ENCODE results near the gene CMSS1. TPM values are rescaled to one million over a fixed set of nuclear protein-coding genes. Genes with fewer than 3 reads are reported as not detected.

Gene CMSS1
- total RNA-seq, 1 experiment from 2014 or later: 77.8 TPM

- no peak for DNase-seq (ENCODE audit: extremely low read depth, low read depth)
Observed at GRCh38 chr3:99954914-99955644, 137.4 kb downstream of the CMSS1 start.

DNA sequence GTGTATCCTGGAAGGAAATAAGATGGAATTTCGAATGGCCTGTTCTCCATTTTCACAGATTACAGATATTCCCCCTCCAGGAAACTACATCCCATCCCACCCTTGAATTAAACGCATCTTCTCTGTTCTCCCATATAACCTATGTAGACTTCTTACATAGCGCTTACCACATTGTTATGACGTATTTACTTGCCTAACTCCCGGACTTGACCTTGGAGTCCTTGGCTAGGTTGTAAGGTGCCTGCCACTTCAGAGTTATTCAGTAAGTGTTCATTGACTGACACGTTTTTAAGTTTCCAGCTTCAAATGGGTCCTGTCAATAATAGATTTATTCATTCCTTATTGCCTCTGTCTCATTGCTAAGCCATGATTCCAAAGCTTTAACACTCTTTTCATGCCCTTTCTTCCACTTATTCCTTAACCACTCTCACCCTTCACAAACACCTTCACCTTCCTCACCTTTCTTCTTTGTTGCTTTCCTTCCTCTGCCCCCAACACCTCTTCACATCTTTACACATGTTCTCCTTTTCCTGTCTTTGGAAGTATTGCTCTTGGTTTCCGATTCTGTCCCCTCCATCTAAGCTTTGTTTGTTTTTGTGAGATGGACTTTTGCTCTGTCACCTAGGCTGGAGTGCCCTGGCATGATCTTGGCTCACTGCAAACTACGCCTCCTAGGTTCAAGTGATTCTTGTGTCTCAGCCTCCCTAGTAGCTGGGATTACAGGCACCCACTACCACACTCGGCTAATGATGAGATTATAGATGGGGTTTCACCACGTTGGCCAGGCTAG, 138.3 kb downstream of the CMSS1 start:
- DNase-seq (ENCODE audit: extremely low read depth, low read depth): no peak

- DNase-seq (ENCODE audit: extremely low read depth, low read depth): no peak
Observed at GRCh38 chr3:99957151-99957796, 139.6 kb downstream of the CMSS1 start.

- DNase-seq (ENCODE audit: extremely low read depth, low read depth): no peak
Observed at GRCh38 chr3:99958222-99958912, 140.7 kb downstream of the CMSS1 start.

DNA sequence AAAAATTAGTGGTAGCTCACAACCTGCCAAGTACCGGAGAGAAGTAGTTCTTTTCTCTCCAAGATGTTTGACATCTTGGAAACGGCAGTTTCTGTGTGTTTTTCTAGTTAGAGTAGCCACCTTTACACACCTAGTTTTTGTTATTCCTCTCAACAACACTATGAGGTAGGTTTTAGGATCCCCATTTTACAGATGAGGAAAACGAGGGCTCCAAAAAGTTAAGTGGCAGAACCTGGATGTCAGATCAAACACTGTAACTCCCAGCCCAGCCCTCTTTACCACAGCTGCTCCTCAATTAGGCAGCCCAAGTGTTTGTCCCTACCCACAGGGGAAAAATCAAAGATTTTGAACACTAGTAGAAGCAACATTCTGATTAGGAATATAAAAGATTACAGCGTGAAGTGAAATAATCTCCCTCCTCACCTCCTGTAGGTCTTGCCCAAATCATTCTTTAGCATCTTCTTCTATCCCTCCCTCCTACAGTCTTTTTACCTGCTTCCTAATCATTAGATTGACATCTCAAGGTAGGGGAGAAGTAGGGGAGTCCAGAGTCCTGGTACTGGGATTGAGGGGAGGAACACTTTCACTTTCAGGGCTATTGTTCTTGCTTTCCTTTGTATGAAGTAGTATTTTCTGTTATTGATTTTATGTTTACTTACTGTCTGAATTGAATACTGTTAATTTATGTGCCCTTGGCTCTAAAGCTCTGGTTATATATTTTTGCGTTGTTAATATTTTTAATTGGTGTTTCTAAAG, 142.6 kb downstream of the CMSS1 start:
- DNase-seq (ENCODE audit: extremely low read depth, low read depth): no peak

- DNase-seq (ENCODE audit: extremely low read depth, low read depth): no peak
Observed at GRCh38 chr3:99960941-99961340, 143.3 kb downstream of the CMSS1 start.

DNA sequence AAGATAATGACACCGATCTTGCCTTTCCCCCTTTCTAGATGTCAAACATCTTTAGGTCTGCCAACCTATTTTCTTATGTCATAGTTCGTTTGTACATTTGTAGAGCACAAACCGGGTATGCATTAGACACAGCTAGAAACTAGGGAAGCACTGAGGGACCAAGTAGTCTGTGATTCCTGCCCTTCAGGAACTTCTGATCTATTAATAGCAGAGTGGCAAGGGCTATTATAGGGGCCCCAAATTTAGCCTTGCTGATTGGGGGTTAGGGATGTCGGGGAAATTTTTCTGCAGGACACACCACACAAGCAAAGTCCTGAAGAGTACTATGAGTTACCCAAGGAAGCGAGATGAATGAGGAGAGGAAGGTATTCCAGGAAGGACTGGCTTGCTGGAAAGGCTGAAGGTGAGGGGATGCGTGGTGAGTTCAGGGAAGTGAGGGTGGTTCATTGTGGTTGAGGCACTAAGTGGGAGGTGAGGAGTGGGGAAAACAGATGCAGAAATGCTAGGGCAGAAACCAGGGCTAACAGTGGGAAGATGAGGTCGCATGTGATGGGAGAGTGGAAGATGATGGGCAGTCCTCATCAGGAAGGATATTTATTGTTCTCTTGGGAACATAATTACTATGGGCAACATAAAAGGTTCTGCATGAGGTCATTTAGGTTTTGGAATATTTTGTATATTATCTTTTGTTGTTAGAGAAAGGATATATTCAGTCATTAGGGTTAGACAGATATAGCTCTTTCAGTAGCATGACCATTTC, 144.3 kb downstream of the CMSS1 start:
- no peak for DNase-seq (ENCODE audit: extremely low read depth, low read depth)

- DNase-seq (ENCODE audit: extremely low read depth, low read depth): no peak
Observed at GRCh38 chr3:99962703-99963102, 145.0 kb downstream of the CMSS1 start.

DNA sequence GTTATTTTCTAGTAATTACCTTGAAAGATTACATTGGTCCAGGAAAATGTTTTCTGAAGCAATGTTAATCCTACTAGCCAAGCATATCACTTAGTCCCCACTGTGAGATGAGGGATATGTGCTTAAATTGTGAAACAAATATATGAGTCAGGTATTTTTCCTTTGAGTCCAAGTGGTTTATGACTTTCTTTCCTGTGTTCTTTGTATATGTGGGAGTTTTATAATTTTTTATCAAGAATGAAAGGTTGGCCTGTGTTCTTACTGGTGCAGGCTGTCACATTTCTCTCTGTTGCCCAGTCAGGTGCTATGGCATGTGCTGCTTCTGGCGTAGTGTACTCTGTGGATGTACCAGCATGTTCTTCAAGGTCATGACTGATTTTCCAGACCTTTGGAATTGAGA, 147.4 kb downstream of the CMSS1 start:
- no peak for DNase-seq (ENCODE audit: extremely low read depth, low read depth)

DNA sequence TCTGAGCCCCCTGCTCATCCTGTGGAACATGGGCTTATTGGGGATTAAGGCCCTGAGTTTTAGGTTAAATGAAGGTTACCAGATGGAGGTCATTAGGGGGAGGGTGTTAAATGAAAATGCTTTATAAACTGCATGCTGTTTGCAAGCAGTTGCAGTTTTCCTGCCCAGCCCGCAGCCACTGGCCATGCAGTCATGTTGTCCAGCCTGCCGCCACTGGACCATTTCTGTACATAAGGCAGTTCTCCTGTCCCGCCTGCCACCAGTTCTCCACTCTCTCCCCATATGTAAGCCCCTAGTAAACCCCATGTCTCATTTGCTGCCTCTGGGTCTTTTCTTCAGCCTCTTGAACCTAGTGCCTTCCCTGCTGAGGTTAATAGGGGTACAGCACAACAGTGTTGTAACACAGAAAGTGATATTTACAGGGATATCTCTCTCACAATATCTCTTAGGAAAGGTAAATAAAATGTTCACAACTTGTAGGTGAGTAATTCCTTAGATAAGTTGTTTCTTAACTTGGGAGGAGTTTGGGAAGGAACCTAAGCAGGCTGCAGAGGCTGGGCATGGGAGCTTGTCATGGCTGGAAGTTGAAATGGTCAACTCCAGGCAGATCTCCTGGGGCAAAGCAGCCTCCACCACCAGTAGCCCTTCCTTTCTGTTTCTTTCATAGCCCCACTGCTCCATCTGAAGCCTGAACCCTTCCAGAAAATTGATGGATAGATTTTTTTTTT, 148.2 kb downstream of the CMSS1 start:
- DNase-seq (ENCODE audit: extremely low read depth, low read depth): no peak

DNA sequence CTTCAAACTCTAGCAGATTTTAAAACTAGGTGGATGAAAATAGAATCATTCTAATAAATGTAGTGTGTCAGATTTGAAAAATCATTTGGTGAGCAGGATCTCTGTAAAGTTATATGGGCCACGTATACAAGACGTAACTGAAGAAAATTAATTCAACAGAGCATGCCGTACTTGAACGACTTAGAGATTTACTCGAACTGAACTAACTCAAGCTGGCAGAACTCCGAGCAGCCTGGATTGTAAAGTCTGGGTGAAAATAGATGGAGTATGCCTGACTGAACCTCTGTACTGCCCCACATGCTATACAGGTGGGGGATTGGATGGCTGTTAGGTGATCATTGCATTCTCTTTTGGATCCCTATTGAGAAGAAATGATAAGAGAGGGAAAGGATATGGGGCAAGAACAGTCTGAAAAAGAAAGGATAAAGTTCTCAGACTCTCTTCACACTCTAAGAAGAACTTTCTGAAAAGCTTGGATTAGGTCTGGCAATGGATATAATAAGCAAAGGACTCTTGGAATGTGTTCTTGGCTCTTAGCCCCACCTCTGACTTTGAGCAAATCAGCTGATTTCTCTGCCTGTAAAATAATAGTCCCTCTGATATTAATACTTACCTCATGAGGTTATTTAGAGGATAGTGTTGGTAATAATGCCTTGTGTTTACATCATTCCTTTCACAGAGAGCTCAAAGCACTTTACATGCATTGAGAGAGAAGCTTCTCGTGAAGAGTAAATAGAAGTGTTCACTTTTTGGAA, 149.2 kb downstream of the CMSS1 start:
- no peak for DNase-seq (ENCODE audit: extremely low read depth, low read depth)

- no peak for DNase-seq (ENCODE audit: extremely low read depth, low read depth)
Observed at GRCh38 chr3:99967796-99968195, 150.1 kb downstream of the CMSS1 start.

DNA sequence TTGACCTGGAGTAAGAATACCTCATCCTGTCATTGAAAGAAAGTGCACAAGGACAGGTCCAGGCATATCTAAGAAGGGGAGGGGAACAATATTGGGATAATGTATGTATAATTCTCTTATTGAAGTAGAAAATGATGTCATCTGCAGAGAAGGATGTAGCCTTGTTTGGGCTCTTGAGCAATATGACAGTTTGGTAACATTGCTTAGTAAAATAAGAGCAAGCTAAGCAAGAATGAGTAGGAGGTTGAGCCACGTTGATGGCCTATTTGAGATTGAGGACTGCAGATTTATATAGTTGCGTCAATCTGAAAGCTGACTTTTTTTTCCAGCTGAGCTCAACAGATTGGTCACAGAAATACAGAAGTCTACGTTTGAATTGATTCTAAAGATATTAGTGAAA, 151.5 kb downstream of the CMSS1 start:
- no peak for DNase-seq (ENCODE audit: extremely low read depth, low read depth)

GRCh38 chr3:99970198-99970597, 152.5 kb downstream of the CMSS1 start:
- DNase-seq (ENCODE audit: extremely low read depth, low read depth): no peak

- no peak for DNase-seq (ENCODE audit: extremely low read depth, low read depth)
Observed at GRCh38 chr3:99971761-99972160, 154.1 kb downstream of the CMSS1 start.

DNA sequence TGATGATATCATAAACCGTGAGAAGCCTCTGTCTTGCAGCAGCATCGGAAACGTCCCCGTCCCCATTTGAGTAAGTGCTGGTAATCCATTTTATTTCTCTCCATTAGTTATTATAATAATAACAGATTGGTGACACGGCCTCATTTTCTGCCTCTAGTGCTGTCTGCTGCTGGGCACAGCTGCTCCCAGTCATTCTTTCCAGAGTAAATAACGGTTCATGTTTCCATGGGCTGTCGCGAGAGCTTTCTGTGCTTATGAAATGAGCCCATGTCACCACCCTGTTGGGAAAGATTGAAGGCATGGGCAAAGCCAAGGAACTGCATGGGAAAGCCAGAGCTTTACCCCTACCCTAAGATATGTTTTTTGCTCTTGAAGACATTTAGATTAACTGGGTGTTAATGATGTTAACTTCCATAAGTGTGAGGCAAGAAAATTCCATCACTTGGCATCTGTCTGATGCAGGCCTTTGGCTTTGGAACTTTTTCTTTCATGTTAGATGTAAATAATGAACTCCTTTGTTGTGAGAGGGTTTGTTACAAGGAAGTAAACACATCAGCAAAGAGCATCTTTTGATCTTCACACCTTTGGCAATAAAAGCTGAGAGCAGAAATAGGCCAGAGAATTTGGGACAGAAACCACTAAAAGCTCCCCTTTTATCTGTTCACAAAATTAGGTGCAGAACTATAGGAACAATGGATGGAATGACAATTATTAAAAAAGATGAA, 154.9 kb downstream of the CMSS1 start:
- DNase-seq (ENCODE audit: extremely low read depth, low read depth): no peak

DNA sequence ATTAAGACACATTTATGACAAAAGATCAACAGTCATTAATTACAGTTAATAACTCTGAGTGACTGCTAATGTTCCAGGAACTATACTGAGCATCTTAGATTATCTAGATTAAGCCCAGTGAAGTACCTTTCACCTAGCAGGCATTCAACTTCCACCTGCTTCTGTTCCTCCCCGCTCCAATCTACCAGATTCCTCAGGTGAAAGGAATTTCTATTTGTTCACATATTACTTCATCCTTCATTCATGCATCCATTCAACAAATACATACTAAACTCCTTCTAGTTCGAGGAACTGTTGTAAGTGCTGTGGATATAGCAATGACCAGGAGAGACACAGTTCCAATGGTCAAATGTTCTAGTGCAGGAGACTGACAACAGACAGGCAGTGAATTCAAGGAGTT, 157.3 kb downstream of the CMSS1 start:
- DNase-seq (ENCODE audit: extremely low read depth, low read depth): no peak

DNA sequence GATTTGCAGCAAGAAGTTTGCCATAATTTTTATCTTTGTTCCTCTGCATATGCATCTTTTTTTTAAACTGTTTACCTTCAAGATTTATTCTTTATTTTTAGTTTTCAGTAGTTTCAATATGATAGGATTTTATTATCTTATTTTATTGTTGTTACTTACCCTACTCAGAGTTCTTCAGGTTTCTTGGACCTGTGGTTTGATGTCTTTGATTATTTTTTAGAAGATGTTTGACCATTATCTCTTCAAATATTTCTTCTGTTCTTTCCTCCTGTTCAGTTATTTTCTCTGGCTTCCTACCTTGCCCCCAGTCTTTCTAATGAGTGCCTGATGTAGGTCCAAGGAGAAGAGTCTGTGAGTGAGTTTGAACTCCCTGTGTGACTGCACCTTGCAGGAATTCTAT, 158.9 kb downstream of the CMSS1 start:
- DNase-seq (ENCODE audit: extremely low read depth, low read depth): no peak
